Ramos (cell line): ENCODE results near the gene CCDC160.
"Not testable (repeated sequence)": the region's sequence is repeated elsewhere in the genome, so short reads cannot be mapped to it uniquely, and the experiment has no call there.

Experiments
- in situ Hi-C: fragments of 300-500 bp; cut with MboI; formaldehyde crosslinking; loops from one replicate; pipeline ENCODE4 v1.14.3; 2022; ENCODE audit warnings: low sequenced_read_pairs; ENCODE audit not compliant: unreplicated experiment

The CCDC160 gene

DNA sequence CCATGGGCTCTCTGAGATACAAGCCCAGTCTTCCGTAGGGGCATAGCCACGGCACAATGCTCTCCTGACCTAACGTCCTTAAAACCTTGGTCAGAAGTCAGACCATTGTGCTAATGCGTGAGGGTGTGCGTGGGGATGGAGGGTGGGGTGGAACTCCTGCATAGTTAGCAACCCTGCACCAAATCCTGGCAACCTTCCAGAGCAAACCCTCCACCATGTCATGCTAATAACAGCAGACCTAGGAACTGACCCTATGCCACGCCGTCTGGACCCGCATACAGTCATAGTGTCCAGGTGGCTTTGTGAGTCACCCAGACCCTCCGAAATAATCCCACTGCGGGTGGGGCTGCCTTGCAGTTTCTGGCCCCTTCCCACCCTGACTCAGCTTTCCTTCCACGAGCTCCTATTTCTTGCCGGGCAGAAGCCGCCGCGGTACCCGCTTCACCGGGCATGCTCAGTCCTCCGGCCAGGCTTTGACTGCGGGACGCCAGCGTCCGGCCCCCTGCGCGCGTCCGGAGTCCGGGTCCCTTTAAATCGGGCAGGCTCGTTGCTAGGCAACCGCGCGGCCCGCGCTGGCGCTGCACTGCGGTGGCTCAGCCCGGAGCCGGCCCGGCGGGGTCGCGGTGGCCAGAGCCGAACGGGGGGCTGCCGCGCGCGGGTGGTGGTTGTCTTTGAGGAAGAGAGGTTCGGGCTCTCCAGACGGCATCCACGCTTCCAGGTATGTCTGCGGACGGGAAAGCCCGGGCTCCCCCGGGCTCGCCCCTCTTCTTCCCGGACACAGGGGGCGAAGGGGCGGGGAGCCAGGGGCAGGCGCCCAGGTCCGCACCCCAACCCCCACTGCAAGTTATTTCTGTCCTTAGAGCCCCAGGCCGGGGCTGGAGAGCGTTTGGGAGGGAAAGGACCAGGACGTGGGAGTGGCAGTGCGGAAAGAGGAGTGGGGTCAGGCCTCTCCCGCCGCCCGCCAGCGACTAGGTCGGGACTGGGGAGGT, at the start of gene CCDC160:
TSS of gene CCDC160 (plus strand) at position 557 of the 989 bp plus-strand sequence. CDS start 7,619 bp downstream, outside the sequence.
- in situ Hi-C loops = no loop called here

DNA sequence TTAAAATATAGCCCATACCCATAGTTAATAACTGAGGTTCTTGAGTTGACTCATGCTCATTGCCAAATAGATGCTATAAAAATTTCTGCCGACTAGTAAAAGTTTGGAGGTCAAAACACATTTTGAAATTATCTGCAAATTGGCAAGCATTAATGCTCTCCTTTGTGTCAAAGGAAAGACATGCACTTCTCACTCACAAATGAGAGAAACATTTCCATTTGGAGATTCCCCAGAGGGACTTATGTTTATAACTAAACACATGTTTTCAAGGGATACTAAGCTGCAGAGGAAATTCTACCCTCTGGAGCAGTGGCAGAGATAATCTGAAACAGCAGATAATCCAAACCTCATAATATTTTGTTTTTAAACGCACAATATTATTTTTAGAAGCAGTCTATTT, 45.7 kb upstream of the CCDC160 start:
- in situ Hi-C loops = no loop called here

DNA sequence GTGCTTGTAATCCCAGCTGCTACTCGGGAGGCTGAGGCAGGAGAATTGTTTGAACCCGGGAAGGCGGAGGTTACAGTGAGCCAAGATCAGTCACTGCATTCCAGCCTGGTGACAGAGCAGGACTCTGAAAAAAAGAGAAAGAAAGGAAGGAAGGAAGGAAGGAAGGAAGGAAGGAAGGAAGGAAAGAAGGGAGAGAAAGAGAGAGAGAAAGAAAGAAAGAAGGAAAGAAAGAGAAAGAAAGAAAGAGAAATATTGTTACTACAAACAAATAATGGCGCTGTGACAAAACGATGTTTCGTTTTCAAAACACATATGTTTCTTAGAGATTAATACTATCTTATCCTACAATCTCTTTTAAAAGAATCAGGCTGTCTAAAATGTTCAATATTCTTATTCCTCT, 42.1 kb upstream of the CCDC160 start:
- in situ Hi-C loops = no loop called here

DNA sequence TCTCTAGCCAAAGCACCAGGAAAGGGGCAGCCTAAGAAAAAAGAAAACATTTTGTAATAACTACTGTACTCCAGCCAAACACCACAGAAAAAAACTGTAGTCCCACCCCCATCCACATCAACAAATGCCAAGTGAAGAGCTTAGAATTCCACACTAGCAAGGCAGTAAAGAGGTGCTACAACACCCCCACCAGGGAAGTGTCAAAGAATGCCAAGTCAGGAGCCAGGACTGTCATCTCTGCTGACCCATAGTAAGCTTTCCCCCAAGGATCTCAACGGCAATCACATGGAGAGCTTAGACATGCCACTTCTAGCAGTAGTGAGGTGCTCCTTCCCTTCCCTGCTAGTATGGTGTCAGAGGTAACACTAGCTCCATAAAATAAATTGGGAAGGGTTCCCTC, 34.4 kb upstream of the CCDC160 start:
- in situ Hi-C loops = no loop called here

DNA sequence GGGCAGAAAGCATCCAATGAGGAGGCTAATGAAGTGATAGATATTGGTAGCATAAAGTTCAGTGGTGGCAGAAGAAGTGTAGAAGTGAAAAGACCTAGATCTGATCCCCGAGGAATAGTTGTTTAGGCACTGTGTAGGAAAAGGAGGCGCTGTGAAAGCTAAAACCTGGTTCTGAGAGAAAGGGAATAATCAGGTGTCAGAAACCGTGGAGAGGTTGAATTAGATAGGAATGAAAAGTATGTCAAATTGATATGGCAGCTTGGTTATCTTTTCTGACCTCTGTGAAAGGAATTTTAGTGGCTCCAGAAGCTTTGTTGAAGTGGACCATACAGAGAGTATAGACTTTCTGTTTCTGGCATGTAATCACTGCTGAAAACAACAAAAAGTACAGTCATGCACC, 30.8 kb upstream of the CCDC160 start:
- in situ Hi-C loops = no loop called here

DNA sequence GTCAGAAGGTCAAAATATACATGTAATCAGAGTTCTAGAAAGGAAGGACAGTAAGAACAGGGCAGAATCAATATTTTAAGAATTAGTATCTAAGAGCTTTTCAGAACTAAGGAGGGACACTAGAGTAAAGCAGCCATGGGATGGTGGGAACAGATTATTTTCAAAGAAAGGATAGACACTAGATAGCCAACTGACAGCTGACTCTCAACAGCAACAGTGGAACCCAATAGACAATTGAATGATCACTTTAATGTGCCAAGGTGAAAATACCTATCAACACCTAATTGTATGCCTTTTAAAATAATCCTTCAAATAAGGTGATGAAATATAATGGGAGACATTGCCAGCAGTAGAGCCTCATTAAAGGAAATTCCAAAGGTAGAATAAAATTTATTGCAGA, 26.5 kb upstream of the CCDC160 start:
- in situ Hi-C loops = no loop called here

DNA sequence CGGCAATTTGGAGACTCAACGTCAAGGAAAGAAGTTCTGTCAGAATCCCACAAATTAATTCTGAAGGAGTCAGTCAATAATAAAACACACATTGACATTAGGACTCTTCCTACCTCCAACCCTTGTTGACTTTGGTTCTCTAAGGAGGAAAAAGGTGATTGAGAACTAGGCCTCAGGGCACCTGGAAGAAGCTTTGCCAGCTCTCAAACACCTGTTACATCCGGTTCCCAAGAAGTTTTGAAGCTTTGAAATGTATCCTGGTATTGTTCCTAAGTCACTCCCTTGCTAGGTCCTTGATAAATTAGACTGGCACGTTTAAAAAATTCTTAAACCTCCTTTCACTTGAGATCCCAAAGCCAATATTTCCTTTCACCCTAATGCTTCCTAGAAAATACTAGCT, 1.7 kb upstream of the CCDC160 start:
- in situ Hi-C loops = no loop called here

DNA sequence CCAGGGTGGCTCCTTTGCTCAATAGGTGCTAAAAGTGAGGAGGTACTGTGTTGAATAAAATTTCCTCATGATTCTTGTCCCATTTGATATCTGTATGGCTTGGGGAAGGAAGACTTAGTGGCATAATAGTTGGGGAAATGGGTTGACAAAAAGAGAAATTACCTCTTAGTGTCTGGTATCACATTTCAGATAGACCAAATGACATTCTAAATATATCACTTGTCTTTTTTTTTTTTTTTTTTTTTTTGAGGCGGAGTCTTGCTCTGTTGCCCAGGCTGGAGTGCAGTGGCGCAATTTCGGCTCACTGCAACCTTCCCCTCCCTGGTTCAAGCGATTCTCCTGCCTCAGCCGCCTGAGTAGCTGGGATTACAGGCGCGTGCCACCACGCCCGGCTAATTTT, 1.2 kb downstream of the CCDC160 start:
- in situ Hi-C loops = not testable (repeated sequence)

DNA sequence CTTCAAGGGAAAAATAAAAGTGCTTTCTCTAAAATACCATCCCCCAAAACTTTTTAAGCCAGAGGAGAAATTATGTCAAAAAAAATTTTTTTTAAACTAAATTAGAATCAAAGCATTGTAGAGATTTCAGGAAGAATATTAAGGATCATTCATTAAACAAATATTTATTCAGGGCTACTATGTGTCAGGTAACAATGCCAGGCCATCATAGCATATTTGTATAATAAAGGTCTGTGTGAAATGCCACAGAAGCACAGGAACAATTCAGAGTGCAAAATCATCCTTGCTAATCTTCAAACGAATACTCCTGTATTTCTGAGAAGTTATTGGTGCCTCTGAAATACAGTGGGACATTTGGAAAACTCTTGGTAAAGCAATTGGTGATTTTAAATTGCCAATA, 2.0 kb downstream of the CCDC160 start:
- in situ Hi-C loops = no loop called here

DNA sequence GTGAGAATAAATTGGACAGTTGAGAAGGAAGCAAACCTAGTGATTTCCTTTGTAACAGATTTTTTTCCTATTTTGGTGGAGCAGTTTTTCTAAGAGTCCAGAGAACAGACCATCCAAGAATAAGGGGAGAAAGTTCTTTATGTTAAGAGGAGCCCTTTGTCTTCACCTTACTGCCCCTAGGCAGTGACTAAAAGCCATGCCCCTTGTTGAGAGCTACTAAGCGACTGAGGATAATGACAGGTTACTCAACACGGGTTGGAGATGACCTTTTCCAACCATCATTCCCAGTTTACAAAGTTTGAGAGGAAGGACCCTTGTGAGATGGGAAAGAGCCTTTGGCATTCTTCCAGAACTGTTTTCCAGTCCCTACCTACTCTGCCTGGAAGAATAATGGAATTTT, 3.2 kb downstream of the CCDC160 start:
- in situ Hi-C loops = no loop called here

DNA sequence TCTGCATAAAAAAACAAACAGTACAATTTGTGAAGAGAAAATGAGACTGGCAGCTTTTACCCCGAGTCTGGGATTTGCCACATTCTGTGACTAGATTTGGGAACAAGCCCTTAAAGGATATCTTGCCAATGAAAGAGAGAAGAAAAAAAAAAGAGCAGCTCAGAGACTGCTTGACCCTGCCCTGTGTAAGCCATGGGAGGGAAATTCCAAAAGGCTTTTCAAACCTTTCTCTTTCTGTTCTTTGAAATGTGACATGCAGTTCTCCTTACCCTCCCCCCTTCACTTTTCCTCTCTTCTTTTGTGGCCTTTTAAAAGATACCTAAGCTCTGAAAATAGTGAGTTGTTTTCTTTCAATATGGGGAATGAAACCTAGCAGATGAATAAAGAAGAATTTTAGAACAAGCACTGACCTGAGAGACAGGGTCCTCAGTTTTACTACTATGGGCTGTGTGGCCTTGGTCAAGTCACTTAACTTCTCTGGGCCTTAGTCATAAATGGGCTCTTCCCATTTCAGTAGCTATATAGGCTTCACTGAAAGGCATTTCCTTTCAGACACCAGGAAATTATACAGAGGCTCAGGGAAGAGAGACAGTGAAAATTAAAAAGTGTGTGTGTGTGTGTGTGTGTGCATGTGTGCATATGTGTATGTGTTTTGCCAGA, 5.1 kb downstream of the CCDC160 start:
- in situ Hi-C loops = no loop called here

DNA sequence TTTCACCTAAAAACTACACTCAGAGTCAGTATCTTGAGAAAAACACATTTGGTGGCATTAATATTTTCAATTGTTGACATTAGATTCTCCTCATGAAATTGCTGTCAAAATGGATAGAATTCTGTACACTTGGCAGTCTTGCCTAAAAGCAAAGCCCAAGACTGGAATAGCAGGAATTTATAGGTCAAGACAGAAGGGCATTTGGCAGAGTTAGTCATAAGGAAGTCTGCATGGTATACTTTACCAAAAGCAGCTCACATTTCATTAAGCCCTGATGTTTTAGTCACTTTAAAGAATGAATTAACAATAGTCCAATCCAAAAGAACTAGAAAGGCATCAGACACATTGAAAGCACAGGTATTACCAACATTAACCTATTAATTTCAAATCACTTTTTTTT, 7.1 kb downstream of the CCDC160 start:
- in situ Hi-C loops = no loop called here

DNA sequence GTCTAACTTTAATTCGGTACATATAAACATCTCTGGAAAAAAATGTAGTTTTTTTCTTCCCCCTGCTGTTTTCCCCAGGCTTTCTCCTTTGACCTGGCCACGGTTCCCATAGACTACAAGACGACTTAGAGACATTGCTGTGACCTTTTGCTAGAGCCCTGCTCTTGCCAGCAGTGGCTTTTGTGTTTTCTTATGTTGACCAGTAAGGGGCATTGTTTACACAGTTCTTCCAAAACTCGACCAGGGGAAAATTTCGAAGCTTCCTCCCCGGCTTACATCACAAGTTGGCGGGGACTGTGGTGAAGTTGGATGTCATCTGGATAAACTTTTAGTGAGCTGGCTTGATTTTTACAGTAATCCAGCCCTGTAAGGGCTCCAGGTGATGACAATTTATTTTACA, 9.3 kb downstream of the CCDC160 start:
- in situ Hi-C loops = no loop called here

DNA sequence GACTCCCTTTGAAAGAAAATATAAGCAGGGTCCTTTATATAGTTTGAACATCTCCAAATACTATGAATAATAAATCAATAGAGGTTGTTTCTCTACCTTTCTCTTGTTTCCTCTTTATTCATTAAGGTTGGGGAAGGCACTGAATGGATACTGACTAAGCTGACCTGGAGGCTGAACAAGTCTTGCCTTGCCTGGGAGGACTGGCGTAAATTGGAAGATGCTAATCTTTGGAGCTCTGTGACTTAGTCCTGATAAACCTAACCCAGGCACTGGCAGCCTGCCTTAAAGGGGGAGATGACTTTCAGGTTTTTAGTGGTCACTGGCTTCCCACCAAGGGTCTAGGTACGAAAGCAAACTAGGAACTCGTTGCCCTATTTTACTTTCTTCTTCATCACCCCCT, 10.5 kb downstream of the CCDC160 start:
- in situ Hi-C loops = no loop called here

DNA sequence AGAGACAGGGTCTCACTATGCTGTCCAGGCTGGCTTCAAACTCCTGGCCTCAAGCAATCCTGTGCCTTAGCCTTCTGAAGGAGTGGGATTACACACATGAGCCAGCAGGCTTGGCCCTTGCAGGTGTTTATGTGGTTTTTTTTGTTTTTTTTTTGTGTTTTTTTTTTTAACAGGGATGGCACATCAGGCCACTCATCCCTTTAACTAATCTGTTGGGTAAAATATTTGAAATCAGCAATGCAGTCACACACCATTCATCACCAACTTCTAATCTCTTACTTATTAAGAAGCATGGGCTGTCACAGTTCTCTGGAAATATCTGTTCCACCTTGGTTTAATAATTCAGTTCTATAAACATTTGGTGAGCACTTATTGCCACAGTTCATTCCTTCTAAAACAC, 12.3 kb downstream of the CCDC160 start:
- in situ Hi-C loops = no loop called here

DNA sequence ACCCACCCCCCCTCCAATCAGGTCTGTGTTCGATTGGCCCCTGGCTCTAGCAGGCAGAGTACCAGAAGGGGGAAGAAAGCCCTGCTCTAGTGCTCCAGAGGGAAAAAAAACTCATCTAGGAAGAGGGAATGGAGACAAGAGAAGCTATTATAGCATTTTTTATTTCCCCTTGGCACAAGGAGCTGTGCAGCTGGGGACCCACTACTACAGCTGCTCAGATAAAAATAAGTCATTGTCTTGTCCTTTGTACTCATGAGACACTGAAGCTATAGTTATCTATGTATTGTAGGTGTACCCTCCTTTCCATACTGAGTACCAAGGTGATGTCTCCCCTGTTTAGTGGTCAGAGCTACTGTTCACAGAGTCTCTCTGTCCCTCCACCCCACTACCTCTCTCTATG, 14.3 kb downstream of the CCDC160 start:
- in situ Hi-C loops = no loop called here

DNA sequence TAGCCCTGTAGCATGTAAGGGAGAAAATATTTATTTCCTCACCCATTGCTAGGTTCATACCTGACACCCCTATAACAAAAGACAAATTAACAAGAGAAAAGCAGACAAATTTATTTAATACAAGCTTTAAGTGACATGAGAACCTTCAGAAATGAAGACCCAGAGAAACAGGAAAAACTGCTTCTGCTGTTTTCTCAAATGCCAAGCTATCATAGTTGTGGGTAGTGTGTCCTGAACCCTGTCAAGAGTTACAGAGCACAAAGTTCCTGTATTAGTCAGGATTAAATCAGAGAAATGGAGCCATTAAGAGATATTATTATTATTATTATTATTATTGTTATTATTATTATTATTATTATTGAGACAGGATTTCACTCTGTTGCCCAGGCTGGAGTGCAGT, 17.5 kb downstream of the CCDC160 start:
- in situ Hi-C loops = no loop called here

DNA sequence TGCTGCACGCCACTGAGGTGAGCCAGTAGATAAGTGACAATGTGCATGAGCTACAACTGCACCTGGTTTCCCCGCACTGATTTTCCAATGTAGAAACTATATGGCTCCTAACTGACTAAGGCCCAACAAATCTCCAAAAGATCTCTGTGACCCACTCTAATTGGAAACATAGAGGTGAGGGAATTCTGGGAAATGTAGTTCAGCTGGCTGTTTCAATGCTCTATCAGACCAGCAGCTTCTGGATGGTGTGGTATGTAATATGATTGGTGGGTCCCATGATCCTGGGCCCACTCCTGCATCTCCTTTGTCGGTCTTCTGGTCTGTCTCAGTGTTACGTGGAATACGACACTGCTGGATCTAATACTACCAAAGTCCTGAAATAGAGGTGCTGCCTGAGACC, 18.6 kb downstream of the CCDC160 start:
- in situ Hi-C loops = no loop called here

DNA sequence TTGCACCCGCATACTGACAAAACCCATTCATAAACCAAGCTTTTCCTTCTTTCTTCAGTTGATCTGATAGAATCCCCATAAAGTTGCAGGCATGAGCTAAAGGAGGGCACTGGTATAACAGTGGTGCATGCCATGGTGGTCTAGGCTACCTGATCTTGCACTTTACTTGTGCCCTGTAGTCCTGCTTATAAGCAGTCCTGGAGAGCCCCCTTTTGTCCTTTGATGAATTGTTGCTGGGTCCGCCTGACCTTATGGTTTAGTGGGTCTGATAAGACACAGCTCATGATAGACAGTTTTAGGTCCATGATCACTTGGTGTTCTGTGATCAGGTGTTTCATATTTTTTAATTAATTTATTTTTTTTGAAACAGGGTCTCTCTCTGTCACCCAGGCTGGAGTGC, 19.7 kb downstream of the CCDC160 start:
- in situ Hi-C loops = no loop called here

DNA sequence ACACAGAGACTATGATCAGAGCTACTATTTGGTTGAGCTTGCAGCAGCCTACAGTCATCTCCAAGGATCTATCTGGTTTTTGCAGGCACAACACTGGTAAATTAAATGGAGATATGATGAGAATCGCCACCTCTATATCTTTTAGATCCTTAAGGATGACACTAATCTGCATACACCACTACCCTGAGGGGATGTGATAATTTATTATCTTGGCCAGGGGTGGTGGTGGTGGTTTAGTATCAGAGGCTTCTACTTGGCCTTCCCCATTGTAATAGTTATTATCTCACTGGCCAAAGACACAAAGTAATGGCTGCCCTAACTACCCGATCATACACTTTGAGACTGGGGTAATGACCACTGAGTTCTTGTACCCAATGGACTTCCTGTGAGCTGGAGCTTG, 21.2 kb downstream of the CCDC160 start:
- in situ Hi-C loops = no loop called here

DNA sequence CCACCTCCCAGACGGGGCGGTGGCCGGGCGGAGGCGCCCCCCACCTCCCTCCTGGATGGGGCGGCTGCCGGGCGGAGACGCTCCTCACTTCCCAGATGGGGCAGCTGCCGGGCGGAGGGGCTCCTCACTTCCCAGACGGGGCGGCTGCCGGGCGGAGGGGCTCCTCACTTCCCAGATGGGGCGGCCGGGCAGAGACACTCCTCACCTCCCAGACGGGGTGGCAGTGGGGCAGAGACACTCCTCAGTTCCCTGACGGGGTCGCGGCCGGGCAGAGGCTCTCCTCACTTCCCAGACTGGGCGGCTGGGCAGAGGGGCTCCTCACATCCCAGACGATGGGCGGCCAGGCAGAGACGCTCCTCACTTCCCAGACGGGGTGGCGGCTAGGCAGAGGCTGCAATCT, 49.0 kb downstream of the CCDC160 start:
- in situ Hi-C loops = not testable (repeated sequence)

DNA sequence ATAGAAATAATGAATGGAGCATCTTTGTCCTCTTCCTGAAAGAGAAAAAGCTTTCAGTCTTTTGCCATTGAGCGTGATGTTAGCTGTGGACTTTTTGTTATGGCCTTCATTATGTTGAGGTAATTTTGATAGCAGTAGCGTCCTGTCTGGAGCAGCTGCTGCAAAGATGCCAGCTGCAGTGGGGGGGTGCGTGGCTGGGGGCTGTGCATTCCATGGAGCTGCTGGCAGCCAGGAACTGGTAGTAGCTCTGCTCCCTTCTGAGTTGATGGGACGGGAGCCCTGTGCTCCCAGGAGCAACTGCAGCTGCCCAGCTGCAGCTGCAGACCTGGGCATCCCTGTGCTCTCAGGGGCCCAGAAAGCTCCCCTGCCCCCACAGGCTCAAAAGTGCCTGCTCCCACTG, 50.4 kb downstream of the CCDC160 start:
- in situ Hi-C loops = no loop called here
